Lung (tissue), 12 donors: ENCODE data around the gene ACTN4. TPM values are rescaled to one million over a fixed set of nuclear protein-coding genes. Genes with fewer than 3 reads are reported as not detected.

ENCODE experiments used
- ATAC-seq: fragments of 200-7000 bp; cut with Tn5 transposase; one replicate; pipeline ENCODE4 v1.9.1; 2020; ENCODE audit warnings: moderate number of reproducible peaks; ENCODE audit not compliant: insufficient read depth, low FRiP score
- DNase-seq, 3 donors: peaks; one replicate each; pipeline ENCODE4 v3.0.0-alpha.2; 2013 to 2017
- H3K27ac ChIP-seq, 2 donors: one replicate each; pipeline ENCODE4 v1.5.1; 2013; ENCODE audit warnings: mild to moderate bottlenecking in 2 of 2, moderate library complexity in 2 of 2, control low read depth in 1 of 2, inconsistent platforms in 1 of 2, low read depth in 1 of 2, low read length in 1 of 2
- H3K27me3 ChIP-seq, 3 donors: one replicate each; pipeline ENCODE4 v1.5.1; 2013; ENCODE audit warnings: low read length in 2 of 3; ENCODE audit not compliant: control insufficient read depth in 3 of 3, insufficient read depth in 3 of 3
- H3K36me3 ChIP-seq, 4 donors: one replicate each; pipeline ENCODE4 v1.5.1; 2013; ENCODE audit warnings: low read length in 4 of 4, mild to moderate bottlenecking in 1 of 4, moderate library complexity in 1 of 4; ENCODE audit not compliant: control insufficient read depth in 4 of 4, insufficient read depth in 4 of 4
- H3K4me1 ChIP-seq, 5 donors: one replicate each; pipeline ENCODE4 v1.5.1; 2013; ENCODE audit warnings: low read length in 5 of 5, mild to moderate bottlenecking in 2 of 5, moderate library complexity in 1 of 5; ENCODE audit not compliant: control insufficient read depth in 5 of 5, insufficient read depth in 5 of 5
- H3K4me3 ChIP-seq: one replicate; pipeline ENCODE4 v1.5.1; 2013; ENCODE audit warnings: mild to moderate bottlenecking, control low read depth, moderate library complexity
- H3K9ac ChIP-seq, 2 donors: one replicate each; pipeline ENCODE4 v1.5.1; 2013; ENCODE audit warnings: low read length in 2 of 2, control low read depth in 1 of 2; ENCODE audit not compliant: insufficient read depth in 1 of 2
- H3K9me3 ChIP-seq, 4 donors: one replicate each; pipeline ENCODE4 v1.5.1; 2013; ENCODE audit warnings: low read length in 3 of 4, mild to moderate bottlenecking in 1 of 4, moderate library complexity in 1 of 4; ENCODE audit not compliant: control insufficient read depth in 4 of 4, insufficient read depth in 3 of 4
- WGBS, 2 donors: extraction: QIAGEN DNeasy Blood & Tissue Kit; methylation state at CpG; one replicate each; pipeline ENCODE4 v1.1.7; 2013; 5-methylcytosine and 5-hydroxymethylcytosine counted together
- polyA plus RNA-seq, 2 donors: library from polyadenylated mRNA; stranded (reverse); fragments of 200-250 nt; gene quantifications; one replicate each; pipeline ENCODE4 v1.2.1, GENCODE V29; 2013
- total RNA-seq, 2 donors: library from RNA; depleted of rRNA in 1 of 2; stranded (reverse); fragments of >200 nt in 1 of 2; gene quantifications; one replicate each; pipeline ENCODE4 v1.2.1, GENCODE V29; 2014 to 2021
- TF ChIP-seq, protein P1 (sequence below): IDR thresholded peaks from 2 replicates; pipeline ENCODE4 v1.5.1; 2012; ENCODE audit warnings: mild to moderate bottlenecking; ENCODE audit errors: control extremely low read depth, extremely low read depth
- donor health status: control.
- donor health status: control.
- donor health status: Bipolar disorder and iron deficiency.
- donor health status: healthy.
- donor health status: DM: yes; HTN: yes; CAD: no.

Gene ACTN4
- total and polyA plus RNA-seq, 4 donors: 229 to 552 (median 367) TPM

DNA sequence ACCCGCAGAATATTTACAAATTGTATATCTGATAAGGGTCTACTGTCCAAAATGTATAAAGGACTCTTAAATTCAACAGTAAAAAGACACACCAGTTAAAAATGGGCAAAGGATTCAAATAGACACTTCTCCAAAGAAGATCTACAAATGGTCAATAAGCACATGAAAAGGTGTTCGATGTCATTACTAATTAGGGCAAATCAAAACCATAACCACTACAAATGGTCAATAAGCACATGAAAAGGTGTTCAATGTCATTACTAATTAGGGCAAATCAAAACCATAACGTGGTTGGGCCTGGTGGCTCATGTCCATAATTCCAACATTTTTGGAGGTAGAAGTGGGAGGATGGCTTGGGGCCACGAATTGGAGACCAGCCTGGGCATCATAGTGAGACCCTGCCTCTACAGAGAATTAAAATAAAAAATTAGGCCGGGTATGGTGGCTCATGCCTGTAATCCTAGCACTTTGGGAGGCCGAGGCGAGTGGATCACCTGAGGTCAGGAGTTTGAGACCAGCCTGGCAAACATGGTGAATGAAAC is 40.5 kb downstream of the ACTN4 start:
- H3K9ac ChIP-seq: no peak overlapping the region
- H3K4me3 ChIP-seq: no peak overlapping the region
- H3K9me3 ChIP-seq: no peaks in the 10 kb centered on the region
- H3K4me1 ChIP-seq: peaks cover 3 to 52% (median 28%) of the 10 kb centered on the region in 5 donors
- H3K27me3 ChIP-seq: no peaks in the 10 kb centered on the region
- ATAC-seq: no peak
- DNase-seq: no peak
- TF ChIP-seq, protein P1, sequence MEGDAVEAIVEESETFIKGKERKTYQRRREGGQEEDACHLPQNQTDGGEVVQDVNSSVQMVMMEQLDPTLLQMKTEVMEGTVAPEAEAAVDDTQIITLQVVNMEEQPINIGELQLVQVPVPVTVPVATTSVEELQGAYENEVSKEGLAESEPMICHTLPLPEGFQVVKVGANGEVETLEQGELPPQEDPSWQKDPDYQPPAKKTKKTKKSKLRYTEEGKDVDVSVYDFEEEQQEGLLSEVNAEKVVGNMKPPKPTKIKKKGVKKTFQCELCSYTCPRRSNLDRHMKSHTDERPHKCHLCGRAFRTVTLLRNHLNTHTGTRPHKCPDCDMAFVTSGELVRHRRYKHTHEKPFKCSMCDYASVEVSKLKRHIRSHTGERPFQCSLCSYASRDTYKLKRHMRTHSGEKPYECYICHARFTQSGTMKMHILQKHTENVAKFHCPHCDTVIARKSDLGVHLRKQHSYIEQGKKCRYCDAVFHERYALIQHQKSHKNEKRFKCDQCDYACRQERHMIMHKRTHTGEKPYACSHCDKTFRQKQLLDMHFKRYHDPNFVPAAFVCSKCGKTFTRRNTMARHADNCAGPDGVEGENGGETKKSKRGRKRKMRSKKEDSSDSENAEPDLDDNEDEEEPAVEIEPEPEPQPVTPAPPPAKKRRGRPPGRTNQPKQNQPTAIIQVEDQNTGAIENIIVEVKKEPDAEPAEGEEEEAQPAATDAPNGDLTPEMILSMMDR: no peak
- H3K27ac ChIP-seq: no peak overlapping the region
- H3K36me3 ChIP-seq: peaks cover 0 to 3% (median 0%) of the 10 kb centered on the region in 4 donors
- WGBS, 2 donors: 94 to 98% methylated on average over 7 of the region's 7 CpGs

DNA sequence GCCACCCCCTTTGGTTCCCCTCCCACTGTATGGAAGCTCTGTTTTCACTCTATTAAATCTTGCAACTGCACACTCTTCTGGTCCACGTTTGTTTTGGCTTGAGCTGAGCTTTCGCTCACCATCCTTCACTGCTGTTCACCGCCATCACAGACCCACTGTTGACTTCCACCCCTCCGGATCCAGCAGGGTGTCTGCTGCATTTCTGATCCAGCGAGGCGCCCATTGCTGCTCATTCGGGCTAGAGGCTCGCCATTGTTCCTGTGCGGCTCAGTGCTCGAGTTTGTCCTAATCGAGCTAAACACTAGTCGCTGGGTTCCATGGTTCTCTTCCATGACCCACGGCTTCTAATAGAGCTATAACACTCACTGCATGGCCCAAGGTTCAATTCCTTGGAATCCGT is 42.7 kb downstream of the ACTN4 start:
- TF ChIP-seq, protein P1: no peak
- no peak for DNase-seq
- peaks cover 0 to 3% (median 0%) of the 10 kb centered on the region in 4 donors for H3K36me3 ChIP-seq
- H3K9ac ChIP-seq: no peak overlapping the region
- H3K4me3 ChIP-seq: no peak overlapping the region
- WGBS, 2 donors: 94 to 96% methylated on average over 14 of the region's 14 CpGs
- no peaks in the 10 kb centered on the region for H3K27me3 ChIP-seq
- ATAC-seq: no peak
- H3K27ac ChIP-seq: peak overlapping the region; percentile 2 to 17
- peaks cover 0 to 45% (median 28%) of the 10 kb centered on the region in 5 donors for H3K4me1 ChIP-seq
- H3K9me3 ChIP-seq: no peaks in the 10 kb centered on the region

DNA sequence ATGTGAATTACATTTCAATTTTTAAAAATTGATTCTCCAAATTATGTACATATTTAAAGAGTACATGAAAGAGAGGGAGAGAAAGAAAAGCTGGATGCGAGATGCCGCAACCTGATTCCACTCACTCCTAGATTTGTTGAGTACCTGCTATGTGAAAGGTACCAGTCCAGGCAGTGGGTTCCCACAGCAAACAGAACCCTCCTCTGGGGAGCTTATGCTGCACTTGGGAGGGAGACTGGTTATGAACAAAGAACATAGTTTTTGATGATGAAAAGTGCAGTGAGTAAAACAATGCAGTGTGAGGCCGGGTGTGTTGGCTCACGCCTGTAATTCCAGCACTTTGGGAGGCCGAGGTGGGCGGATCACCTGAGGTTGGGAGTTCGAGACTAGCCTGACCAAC is 43.4 kb downstream of the ACTN4 start:
- Histone ChIP-seq H3K27ac (peak overlapping the region; percentile 14 to 81), H3K36me3 (peaks cover 0 to 5% (median 0%) of the 10 kb centered on the region in 4 donors), H3K9ac (no peak overlapping the region), H3K4me3 (no peak overlapping the region), H3K4me1 (peaks cover 0 to 47% (median 21%) of the 10 kb centered on the region in 5 donors), H3K9me3 (no peaks in the 10 kb centered on the region), H3K27me3 (no peaks in the 10 kb centered on the region)
- TF ChIP-seq, protein P1: no peak
- DNase-seq (no peak), ATAC-seq (no peak)
- 88% methylated on average over 7 of the region's 7 CpGs for WGBS, 2 donors

DNA sequence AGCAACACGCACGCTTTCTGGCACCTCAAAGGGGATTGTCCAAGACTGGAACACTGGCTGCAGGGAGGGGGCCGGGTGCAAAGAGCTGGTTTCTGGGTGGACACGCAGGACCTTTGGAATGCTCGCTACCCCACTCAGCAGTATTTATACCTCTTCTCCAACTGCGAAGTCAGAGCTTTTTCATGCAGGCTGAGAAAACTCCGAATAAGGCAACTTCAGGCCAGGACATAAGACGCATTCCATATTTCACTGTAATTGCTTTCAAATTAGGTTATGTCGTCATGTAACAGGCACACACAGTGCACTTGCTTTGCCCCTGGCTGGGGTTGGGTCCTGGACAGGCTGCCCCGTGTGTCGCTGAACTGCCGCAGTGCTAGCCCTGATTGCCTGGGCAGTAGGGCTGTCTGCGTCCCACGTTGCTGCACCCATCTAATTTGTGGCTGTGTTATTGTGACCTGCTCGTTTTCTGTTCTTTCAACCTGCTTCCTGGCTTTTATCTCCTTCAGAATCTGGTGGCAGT is 44.5 kb downstream of the ACTN4 start:
- Histone ChIP-seq H3K27me3 (no peaks in the 10 kb centered on the region), H3K4me1 (peaks cover 0 to 49% (median 18%) of the 10 kb centered on the region in 5 donors), H3K9ac (no peak overlapping the region), H3K4me3 (no peak overlapping the region), H3K36me3 (peaks cover 0 to 7% (median 3%) of the 10 kb centered on the region in 4 donors), H3K9me3 (no peaks in the 10 kb centered on the region), H3K27ac (peak overlapping the region; percentile 81 to 92)
- WGBS, 2 donors: 67 to 76% methylated on average over 15 of the region's 15 CpGs
- ATAC-seq (peak; percentile 39), DNase-seq (peak; percentile 39 to 62 (median 57))
- TF ChIP-seq, protein P1: no peak
